Stimulated activated CD8-positive, alpha-beta memory T cell treated with anti-CD3 and anti-CD28 coated beads, Interleukin-12 subunit alpha, Interleukin-12 subunit beta, amount 100 ng/mL, for 4 hours (primary cell): Measurements from ENCODE around the gene CDKL2.

Experiments used
- DNase-seq: peaks from one replicate; pipeline ENCODE4 v3.0.0-alpha.2; 2020; ENCODE audit warnings: low read depth

The CDKL2 gene

GRCh38 chr4:75639124-75639695 is 8.9 kb upstream of the CDKL2 start:
- no peak for DNase-seq

- no peak for DNase-seq
Measured at GRCh38 chr4:75637827-75638226, 7.5 kb upstream of the CDKL2 start.

- DNase-seq: no peak
Measured at GRCh38 chr4:75637176-75637575, 6.8 kb upstream of the CDKL2 start.

GRCh38 chr4:75634951-75635350 is 4.6 kb upstream of the CDKL2 start:
- DNase-seq: no peak

- no peak for DNase-seq
Measured at GRCh38 chr4:75634281-75634680, 4.0 kb upstream of the CDKL2 start.

- no peak for DNase-seq
Measured at GRCh38 chr4:75633846-75634245, 3.5 kb upstream of the CDKL2 start.

- no peak for DNase-seq
Measured at GRCh38 chr4:75630937-75631329, 605 bp upstream of the CDKL2 start.

GRCh38 chr4:75629239-75629638 is 1.1 kb downstream of the CDKL2 start:
- DNase-seq: no peak

GRCh38 chr4:75623026-75623425 is 7.3 kb downstream of the CDKL2 start:
- DNase-seq: no peak

GRCh38 chr4:75621715-75622114 is 8.6 kb downstream of the CDKL2 start:
- no peak for DNase-seq

- no peak for DNase-seq
Measured at GRCh38 chr4:75612306-75612705, 18.0 kb downstream of the CDKL2 start.

- no peak for DNase-seq
Measured at GRCh38 chr4:75605928-75606327, 24.4 kb downstream of the CDKL2 start.

GRCh38 chr4:75599647-75600046 is 30.7 kb downstream of the CDKL2 start:
- no peak for DNase-seq

- DNase-seq: no peak
Measured at GRCh38 chr4:75598390-75598789, 31.9 kb downstream of the CDKL2 start.

GRCh38 chr4:75596061-75596460 is 34.3 kb downstream of the CDKL2 start:
- no peak for DNase-seq

- no peak for DNase-seq
Measured at GRCh38 chr4:75593393-75593792, 36.9 kb downstream of the CDKL2 start.

- no peak for DNase-seq
Measured at GRCh38 chr4:75584067-75584466, 46.3 kb downstream of the CDKL2 start.

- no peak for DNase-seq
Measured at GRCh38 chr4:75567725-75568124, 62.6 kb downstream of the CDKL2 start.

- no peak for DNase-seq
Measured at GRCh38 chr4:75566911-75567310, 63.4 kb downstream of the CDKL2 start.

- DNase-seq: no peak
Measured at GRCh38 chr4:75565481-75565880, 64.8 kb downstream of the CDKL2 start.

GRCh38 chr4:75564023-75564422 is 66.3 kb downstream of the CDKL2 start:
- no peak for DNase-seq

GRCh38 chr4:75561789-75562188 is 68.5 kb downstream of the CDKL2 start:
- DNase-seq: no peak

GRCh38 chr4:75557696-75558095 is 72.6 kb downstream of the CDKL2 start:
- no peak for DNase-seq

GRCh38 chr4:75555294-75556164 is 74.8 kb downstream of the CDKL2 start, which contains the start of gene ODAPH:
Gene ODAPH (plus strand): TSS chr4:75556066. CDS start chr4:75556083, 17 bp downstream.
- DNase-seq: no peak
